Activated naive CD4-positive, alpha-beta T cell treated with anti-CD3 and anti-CD28 coated beads, Interleukin-2, amount 10 ng/mL, durations not matched to agents 7 days and 5 days (primary cell): Measurements from ENCODE around the gene UBE2I.

Experiments used
- CTCF ChIA-PET: fragments of 350-600 bp; sonication (Branson Sonifier 250); formaldehyde crosslinking; loops from one replicate; lab custom pipeline; 2021; ENCODE audit warnings: antibody characterized with exemption; lab: Charles Lee
- DNase-seq: peaks from one replicate; pipeline ENCODE4 v3.0.0-alpha.2; 2020
- H3K27ac Mint-ChIP-seq: one replicate; pipeline ENCODE4 v1.8.0; 2021; ENCODE audit warnings: mild to moderate bottlenecking, moderate library complexity, mixed read lengths
- H3K27me3 Mint-ChIP-seq: one replicate; pipeline ENCODE4 v1.8.0; 2021; ENCODE audit warnings: mild to moderate bottlenecking, mixed read lengths
- H3K36me3 Mint-ChIP-seq: one replicate; pipeline ENCODE4 v1.8.0; 2021; ENCODE audit warnings: mixed read lengths
- H3K4me1 Mint-ChIP-seq: one replicate; pipeline ENCODE4 v1.8.0; 2021; ENCODE audit warnings: mixed read lengths
- H3K4me3 Mint-ChIP-seq: one replicate; pipeline ENCODE4 v1.8.0; 2021; ENCODE audit warnings: mild to moderate bottlenecking, moderate library complexity, mixed read lengths
- H3K9me3 Mint-ChIP-seq: one replicate; pipeline ENCODE4 v1.8.0; 2021; ENCODE audit warnings: mixed read lengths

Gene UBE2I

DNA sequence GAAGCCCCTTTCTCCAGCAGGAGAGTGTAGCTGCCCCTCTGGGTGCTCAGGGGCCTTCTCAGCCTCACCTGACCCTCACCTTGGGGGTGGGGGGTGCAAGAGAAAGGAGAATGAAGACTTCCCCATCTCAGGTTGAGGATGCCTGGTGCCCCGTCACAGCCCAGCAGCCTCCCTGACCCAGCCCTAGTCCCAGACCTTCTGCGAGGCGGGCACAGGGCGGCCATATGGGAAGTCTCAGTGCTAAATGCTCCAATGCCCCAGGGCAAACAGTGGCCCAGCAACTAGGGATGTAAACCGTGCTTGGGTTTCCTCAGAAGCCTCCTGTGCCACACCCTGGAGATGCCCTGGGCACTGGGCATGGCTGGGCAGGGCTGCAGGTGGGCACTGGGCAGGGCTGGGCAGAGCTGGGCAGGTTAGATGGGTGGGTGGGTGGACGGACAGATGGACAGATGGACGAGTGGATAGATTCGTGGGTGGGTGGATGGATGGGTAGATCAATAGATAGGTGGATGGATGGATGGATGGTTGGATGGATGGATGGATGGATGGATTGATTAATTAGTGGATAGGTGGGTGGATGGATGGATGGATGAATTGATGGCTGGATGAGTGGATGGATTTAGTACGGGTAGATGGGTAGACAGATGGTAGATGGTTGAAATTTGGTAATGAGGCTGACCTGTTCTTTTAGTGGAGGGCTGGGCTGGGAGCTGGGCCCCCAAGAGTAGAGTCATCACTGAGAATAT lies 36.8 kb upstream of the UBE2I start:
- Mint-ChIP-seq H3K27ac (no peak overlapping the region), H3K27me3 (peaks cover 19% of the 10 kb centered on the region), H3K9me3 (no peaks in the 10 kb centered on the region), H3K4me3 (no peak overlapping the region), H3K4me1 (no peaks in the 10 kb centered on the region), H3K36me3 (no peaks in the 10 kb centered on the region)
- CTCF ChIA-PET, result no interaction called here
- no peak for DNase-seq

DNA sequence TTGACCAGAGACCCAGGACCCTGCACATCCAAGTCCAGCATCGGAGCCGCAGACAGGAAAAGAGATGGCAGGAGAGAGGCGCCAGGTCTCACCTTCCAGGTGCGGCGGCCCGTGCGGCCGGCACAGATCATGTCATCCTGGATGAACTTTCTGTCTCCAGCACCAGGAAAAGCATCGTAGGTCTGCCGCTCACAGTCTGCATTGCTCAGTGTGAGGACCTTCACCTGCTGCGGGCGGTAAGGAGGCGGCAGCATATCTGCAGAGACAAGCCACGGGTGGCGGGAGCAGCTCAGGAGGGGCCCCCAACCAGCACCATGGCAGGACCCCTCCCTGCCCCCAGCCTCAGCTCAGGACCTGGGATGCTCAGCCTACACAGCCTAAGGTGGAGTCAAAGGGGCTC lies 35.6 kb upstream of the UBE2I start:
- Mint-ChIP-seq H3K27me3 (peaks cover 27% of the 10 kb centered on the region), H3K27ac (no peak overlapping the region), H3K4me3 (no peak overlapping the region), H3K36me3 (no peaks in the 10 kb centered on the region), H3K4me1 (no peaks in the 10 kb centered on the region), H3K9me3 (no peaks in the 10 kb centered on the region)
- CTCF ChIA-PET, result no interaction called here
- DNase-seq, result no peak

DNA sequence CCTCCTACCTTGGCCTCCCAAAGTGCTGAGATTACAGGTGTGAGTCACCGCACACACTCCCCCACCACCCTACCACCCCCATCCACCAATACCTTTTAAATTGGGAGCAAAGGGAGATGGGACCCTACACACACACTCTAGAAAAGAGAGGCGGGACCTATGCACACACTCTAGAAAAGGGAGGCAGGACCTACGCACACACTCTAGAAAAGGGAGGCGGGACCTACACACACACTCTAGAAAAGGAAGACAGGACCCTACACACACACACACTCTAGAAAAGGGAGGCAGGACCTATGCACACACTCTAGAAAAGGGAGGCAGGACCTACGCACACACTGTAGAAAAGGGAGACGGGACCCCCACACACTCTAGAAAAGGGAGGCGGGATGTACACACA lies 34.7 kb upstream of the UBE2I start:
- CTCF ChIA-PET, result no interaction called here
- H3K27me3 Mint-ChIP-seq, result peaks cover 23% of the 10 kb centered on the region
- H3K27ac Mint-ChIP-seq, result no peak overlapping the region
- no peak for DNase-seq
- no peak overlapping the region for H3K4me3 Mint-ChIP-seq
- no peaks in the 10 kb centered on the region for H3K36me3 Mint-ChIP-seq
- no peaks in the 10 kb centered on the region for H3K4me1 Mint-ChIP-seq
- H3K9me3 Mint-ChIP-seq, result no peaks in the 10 kb centered on the region

DNA sequence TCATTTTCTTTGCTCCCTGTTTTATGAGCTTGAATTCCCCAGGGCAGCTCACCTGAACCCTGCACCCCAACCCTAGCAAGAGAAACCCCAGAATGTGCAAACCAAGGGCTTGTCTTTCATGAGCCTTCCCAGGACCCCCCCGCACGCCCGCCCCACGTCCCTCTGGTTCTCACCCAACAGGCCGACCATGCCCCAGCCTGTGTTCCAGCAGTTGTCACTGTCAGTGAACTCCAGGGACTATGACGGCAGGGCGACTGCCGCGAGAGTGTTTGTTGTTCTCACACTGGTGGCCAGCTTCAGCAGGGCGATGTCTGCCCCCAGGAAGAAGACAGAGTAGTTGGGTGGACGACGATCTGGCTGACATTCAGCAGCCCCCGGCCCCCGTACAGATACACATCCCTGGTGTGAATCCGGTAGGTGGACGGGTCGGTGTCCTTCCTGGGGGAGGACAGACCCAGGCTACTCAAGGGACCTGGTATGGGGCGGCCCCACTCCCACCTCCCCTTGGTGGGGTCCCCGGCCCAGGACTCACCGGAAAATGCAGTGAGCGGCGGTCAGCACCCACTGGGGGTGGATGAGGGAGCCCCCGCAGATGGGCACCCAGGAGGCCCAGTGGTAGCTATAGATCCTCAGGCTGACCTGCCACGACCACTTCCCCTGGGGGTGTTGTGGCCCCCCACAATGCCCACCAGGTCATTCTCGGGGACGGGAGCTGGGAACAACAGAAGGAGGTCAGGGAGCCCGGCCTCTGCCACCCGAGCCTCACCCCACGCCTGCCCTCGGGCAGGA lies 33.5 kb upstream of the UBE2I start:
- no peak overlapping the region for H3K27ac Mint-ChIP-seq
- DNase-seq, result no peak
- no peaks in the 10 kb centered on the region for H3K4me1 Mint-ChIP-seq
- peaks cover 27% of the 10 kb centered on the region for H3K27me3 Mint-ChIP-seq
- CTCF ChIA-PET, result no interaction called here
- no peaks in the 10 kb centered on the region for H3K36me3 Mint-ChIP-seq
- H3K9me3 Mint-ChIP-seq, result no peaks in the 10 kb centered on the region
- no peak overlapping the region for H3K4me3 Mint-ChIP-seq

DNA sequence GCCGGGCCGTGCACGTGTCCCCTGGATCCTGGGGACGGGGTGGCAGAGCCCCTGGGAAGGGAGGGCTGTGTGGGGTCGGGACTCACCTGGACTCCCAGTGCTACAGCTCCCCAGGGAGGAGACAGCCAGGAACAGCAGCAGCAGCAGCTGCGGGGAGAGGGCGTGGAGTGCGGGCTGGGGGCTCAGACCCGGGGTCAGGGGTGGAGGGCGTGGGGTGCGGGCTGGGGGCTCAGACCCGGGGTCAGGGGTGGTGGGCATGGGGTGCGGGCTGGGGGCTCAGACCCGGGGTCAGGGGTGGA lies 32.9 kb upstream of the UBE2I start:
- CTCF ChIA-PET, result no interaction called here
- DNase-seq, result no peak
- Mint-ChIP-seq H3K27me3 (peaks cover 24% of the 10 kb centered on the region), H3K4me1 (no peaks in the 10 kb centered on the region), H3K27ac (no peak overlapping the region), H3K36me3 (no peaks in the 10 kb centered on the region), H3K9me3 (no peaks in the 10 kb centered on the region), H3K4me3 (no peak overlapping the region)

DNA sequence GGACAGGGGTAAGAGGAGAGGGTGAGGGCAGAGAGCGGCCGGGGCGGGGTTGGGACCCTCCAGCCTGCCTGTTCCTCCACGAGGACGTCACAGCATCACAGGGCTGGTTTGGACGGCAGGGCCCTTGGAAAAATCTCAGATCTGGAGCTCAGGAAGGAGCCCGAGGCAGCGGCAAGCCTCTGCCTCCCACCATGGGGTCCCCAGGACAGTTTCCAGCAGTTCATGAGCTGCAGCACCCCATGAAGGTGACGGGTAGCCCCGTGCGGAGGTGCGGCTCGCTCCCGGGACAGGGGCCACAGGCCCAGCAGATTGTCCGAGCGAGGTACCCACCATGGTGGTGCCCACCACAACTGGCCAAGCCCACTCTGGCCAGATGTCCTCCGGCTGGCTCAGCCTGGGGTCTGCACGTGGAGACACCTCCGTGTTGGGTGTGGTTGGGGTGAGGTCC lies 32.3 kb upstream of the UBE2I start:
- Mint-ChIP-seq H3K27me3 (peaks cover 25% of the 10 kb centered on the region), H3K27ac (no peak overlapping the region), H3K4me3 (no peak overlapping the region), H3K4me1 (no peaks in the 10 kb centered on the region), H3K36me3 (no peaks in the 10 kb centered on the region), H3K9me3 (no peaks in the 10 kb centered on the region)
- no peak for DNase-seq
- CTCF ChIA-PET, result no interaction called here

DNA sequence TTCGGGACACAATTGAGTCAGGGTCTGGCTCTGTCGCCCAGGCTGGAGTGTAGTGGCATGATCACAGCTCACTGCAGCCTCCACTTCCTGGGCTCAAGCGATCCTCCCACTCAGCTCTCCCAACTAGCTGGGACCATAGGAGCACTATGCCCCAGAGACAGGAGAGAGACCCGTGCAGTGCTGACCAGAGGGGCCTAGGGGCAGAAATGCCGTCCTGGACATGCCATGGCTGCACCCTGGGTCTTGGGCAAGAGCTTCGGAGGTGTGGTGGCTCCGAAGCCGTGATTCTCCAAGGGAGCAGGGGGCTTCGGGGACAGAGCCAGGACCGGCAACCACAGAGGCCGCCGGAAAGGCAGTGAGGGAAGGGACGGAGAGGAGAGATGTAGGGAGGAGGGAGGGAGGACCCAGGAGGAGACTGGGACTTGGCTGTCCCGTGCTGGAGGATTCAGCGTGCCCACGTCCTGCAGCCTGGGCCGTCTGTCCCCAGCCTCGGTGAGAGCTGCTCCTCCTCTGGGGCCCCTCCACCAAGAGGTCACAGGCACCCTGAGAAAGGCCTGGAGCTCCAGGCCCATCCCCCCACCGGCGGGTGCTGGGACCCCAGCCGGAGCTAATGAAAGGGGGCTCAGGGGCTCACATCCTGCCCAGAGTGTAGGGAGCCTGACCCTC lies 31.7 kb upstream of the UBE2I start:
- DNase-seq, result no peak
- no peak overlapping the region for H3K27ac Mint-ChIP-seq
- no peaks in the 10 kb centered on the region for H3K9me3 Mint-ChIP-seq
- peaks cover 31% of the 10 kb centered on the region for H3K27me3 Mint-ChIP-seq
- H3K4me1 Mint-ChIP-seq, result no peaks in the 10 kb centered on the region
- no peaks in the 10 kb centered on the region for H3K36me3 Mint-ChIP-seq
- H3K4me3 Mint-ChIP-seq, result no peak overlapping the region
- CTCF ChIA-PET, result interaction anchor here (1.5 kb wide), 1 partner anchor 24 kb away, joined by 3 read pairs; no protein-coding TSS in a partner anchor

DNA sequence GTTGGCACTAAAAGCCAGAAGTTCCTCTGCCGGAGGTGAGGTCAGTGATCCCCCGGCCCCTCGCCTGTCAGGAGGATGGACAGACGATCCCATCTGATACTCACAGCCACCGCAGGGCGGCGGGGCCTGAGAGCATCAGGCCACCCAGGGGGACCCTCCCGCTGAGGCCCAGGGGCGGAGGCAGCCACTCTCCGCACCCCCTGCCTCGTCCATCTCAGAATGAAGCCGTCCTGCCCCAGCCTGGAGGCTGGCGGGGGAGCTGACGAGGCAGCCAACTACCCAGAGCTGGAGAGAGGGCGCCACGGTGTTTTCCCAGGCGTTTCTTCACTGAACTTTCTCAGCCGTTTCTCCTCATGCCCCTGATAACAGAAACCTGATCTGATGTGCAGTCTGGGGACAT lies 31.0 kb upstream of the UBE2I start:
- no peaks in the 10 kb centered on the region for H3K9me3 Mint-ChIP-seq
- H3K4me1 Mint-ChIP-seq, result no peaks in the 10 kb centered on the region
- H3K27me3 Mint-ChIP-seq, result peaks cover 34% of the 10 kb centered on the region
- no peak overlapping the region for H3K27ac Mint-ChIP-seq
- CTCF ChIA-PET, result interaction anchor here (0.6 to 1.5 kb wide), 2 partner anchors 23 to 414 kb away, joined by 3 read pairs; no protein-coding TSS in a partner anchor
- H3K4me3 Mint-ChIP-seq, result no peak overlapping the region
- DNase-seq, result no peak
- no peaks in the 10 kb centered on the region for H3K36me3 Mint-ChIP-seq

DNA sequence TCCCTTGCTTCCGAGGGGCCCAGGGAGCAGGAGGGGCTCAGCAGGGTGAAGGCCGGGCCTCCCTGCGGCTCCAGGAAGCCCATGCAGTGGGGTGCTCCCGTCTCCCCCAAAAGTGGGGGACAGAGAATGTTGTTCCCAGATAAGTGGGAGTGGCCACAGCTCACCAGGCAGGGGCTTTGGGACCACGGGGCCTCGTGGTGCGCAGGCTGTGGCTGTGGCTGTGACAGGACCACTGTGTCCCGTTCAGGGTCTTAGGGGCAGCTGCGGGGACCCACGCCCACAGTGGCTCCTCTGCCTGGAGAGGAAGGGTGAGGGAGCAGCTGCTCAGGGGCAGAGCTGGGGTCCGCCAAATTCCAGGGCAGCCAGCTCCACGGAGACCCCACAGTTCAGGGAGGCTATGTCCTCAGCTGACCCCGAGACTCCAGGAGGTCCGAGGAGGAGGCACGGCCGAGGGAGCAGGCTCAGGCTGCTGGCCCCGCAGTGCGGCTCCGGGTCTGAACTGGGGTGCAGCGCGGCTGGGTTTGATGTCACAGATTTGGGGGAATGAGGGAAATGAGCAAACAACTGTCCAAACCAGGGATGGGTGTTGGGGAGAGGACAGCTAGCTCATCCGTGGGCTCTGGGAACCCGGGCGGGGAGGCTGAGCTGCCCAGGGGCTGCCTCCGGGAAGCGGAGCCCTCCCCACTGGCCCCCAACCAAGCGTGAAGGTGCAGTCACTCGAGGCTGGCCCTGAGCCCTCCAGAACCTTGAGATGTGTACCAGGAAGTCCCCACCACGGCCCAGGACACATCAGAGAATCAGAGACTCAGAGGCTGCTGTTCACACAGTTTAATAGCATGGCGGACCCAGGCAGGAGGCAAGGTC lies 30.1 kb upstream of the UBE2I start:
- no peak overlapping the region for H3K4me3 Mint-ChIP-seq
- no peak for DNase-seq
- no peaks in the 10 kb centered on the region for H3K9me3 Mint-ChIP-seq
- H3K36me3 Mint-ChIP-seq, result no peaks in the 10 kb centered on the region
- CTCF ChIA-PET, result interaction anchor here (0.6 to 1.5 kb wide), 2 partner anchors 22 to 415 kb away, joined by 3 read pairs; no protein-coding TSS in a partner anchor
- H3K27ac Mint-ChIP-seq, result no peak overlapping the region
- no peaks in the 10 kb centered on the region for H3K4me1 Mint-ChIP-seq
- peaks cover 43% of the 10 kb centered on the region for H3K27me3 Mint-ChIP-seq

DNA sequence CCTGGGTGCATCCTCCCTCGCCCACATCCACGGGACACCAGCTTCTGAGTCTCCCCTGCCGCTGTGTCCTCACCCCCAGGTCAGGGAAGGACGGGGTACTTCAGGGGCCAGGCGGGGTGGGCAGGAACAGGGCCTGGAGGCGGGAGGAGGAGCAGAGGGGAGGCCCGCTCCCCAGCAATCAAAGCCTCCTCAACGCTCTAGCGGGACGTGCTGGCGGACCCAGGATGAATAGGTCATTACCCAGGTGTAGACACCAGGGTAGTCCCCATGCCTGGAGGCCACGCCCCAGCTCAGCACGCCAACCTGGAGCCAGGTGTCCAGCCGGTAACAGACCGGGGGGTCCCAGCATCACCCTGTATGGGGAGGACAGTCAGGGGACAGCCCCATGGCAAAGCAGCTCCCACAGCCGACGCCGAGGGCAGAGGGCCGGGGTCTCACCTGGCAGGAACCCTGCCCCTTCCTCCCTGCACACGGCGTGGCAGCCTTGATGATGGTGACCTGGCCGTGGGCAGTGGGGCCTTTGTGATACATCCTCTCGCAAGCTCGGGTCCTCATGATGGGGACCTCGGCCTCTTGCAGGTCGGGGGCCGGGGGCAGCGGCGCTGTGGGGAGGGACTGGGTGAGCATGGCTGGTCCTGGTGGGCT lies 29.4 kb upstream of the UBE2I start:
- CTCF ChIA-PET, result interaction anchor here (1.0 kb wide), 1 partner anchor 19 kb away, joined by 3 read pairs; no protein-coding TSS in a partner anchor
- peaks cover 45% of the 10 kb centered on the region for H3K27me3 Mint-ChIP-seq
- H3K9me3 Mint-ChIP-seq, result no peaks in the 10 kb centered on the region
- H3K27ac Mint-ChIP-seq, result no peak overlapping the region
- H3K4me3 Mint-ChIP-seq, result no peak overlapping the region
- DNase-seq, result no peak
- H3K36me3 Mint-ChIP-seq, result no peaks in the 10 kb centered on the region
- no peaks in the 10 kb centered on the region for H3K4me1 Mint-ChIP-seq

DNA sequence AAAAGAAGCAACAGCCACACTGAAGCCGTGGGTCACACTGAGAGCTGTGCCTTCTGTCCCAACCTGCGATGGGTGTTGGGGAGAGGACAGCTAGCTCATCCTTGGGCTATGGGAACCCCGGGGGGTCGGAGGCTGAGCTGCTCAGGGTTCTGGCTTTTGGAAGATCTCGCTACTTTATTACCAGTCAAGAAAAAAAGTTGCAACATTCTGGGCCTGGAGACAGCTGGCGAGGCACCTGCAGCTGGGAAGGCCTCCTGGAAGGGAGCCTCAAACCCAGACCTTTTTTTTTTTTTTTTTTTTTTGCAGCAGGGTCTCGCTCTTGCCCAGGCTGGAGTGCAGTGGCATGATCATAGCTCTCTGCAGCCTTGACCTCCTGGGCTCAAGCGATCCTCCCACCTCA lies 28.7 kb upstream of the UBE2I start:
- H3K4me3 Mint-ChIP-seq, result no peak overlapping the region
- CTCF ChIA-PET, result interaction anchor here (1.0 kb wide), 1 partner anchor 19 kb away, joined by 3 read pairs; no protein-coding TSS in a partner anchor
- H3K9me3 Mint-ChIP-seq, result no peaks in the 10 kb centered on the region
- H3K36me3 Mint-ChIP-seq, result no peaks in the 10 kb centered on the region
- peaks cover 49% of the 10 kb centered on the region for H3K27me3 Mint-ChIP-seq
- no peak overlapping the region for H3K27ac Mint-ChIP-seq
- H3K4me1 Mint-ChIP-seq, result no peaks in the 10 kb centered on the region
- DNase-seq, result no peak

DNA sequence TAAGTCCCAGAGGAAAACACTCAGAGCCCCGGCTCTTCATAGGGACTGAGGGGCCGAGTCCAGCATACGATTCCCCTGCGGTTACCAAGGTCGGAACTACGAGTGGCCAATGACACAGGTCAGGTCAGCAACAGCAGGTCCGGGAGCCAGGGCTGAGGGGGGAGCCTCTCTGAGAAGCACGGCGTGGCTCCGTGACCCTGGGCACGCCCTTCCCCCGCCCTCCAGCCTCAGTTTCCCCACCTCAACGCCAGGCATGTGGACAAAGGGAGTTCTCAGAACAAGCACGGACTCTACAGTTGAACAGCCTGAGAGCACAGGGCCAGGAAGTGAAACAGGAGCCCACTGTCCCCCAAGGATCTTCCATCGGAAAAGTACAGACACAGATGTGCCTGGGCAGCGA lies 27.9 kb upstream of the UBE2I start:
- H3K27me3 Mint-ChIP-seq, result peaks cover 52% of the 10 kb centered on the region
- no peak for DNase-seq
- no peaks in the 10 kb centered on the region for H3K9me3 Mint-ChIP-seq
- CTCF ChIA-PET, result no interaction called here
- H3K27ac Mint-ChIP-seq, result no peak overlapping the region
- H3K4me1 Mint-ChIP-seq, result no peaks in the 10 kb centered on the region
- H3K36me3 Mint-ChIP-seq, result no peaks in the 10 kb centered on the region
- H3K4me3 Mint-ChIP-seq, result no peak overlapping the region

DNA sequence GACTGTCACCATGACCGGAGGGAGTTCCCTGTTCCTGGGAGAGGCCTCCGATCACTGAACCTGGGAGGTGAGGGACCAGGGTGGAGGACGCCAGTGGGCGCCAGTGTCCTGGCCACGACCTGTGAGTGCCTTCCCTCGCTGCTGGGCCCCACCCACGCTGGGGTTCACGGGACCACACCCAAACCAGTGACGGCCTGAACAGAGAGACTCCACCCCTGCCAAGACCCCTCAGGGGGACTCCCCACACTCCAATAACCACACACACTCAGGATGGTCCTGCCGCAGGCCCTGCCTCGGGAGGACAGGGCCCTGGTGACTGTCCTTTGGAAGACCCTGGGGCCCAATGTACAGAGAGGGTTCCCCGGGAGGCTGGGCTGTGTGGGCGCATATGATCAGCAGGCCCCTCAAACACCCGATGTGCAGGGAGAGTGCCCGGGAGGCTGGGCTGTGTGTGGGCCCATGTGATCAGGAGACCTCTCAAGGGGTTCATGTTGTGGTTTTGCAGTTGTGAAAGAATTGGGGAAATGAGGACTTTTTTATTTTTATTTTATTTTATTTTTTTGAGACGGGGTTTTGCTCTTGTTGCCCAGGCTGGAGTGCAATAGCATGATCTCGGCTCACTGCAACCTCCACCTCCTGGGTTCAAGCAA lies 27.0 kb upstream of the UBE2I start:
- H3K4me3 Mint-ChIP-seq, result no peak overlapping the region
- H3K27me3 Mint-ChIP-seq, result peaks cover 56% of the 10 kb centered on the region
- CTCF ChIA-PET, result no interaction called here
- H3K9me3 Mint-ChIP-seq, result no peaks in the 10 kb centered on the region
- no peak overlapping the region for H3K27ac Mint-ChIP-seq
- no peaks in the 10 kb centered on the region for H3K4me1 Mint-ChIP-seq
- no peaks in the 10 kb centered on the region for H3K36me3 Mint-ChIP-seq
- DNase-seq, result no peak
